ENCODE measurements around the gene NECTIN2.
"Not testable (repeated sequence)": the region's sequence is repeated elsewhere in the genome, so short reads cannot be mapped to it uniquely, and the experiment has no call there.

Gene NECTIN2

DNA sequence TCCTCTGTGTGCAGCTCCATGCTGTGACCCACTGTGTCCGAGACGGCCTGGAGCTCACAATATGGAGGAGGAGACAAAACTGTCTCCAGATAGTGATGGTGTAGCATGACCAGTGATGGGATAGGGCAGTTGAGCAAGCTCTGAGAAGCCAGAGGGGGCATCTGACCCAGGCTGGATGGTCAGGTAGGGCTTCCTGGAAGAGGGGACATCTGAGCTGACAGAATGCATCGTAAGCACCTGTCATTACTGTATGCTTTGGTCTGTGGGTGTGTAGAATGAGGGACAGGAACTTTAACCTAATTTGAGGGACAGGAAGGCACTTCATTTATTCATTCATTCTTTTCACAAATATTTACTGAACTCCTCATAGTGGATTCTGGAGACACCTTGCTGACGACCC, 38.5 kb downstream of the NECTIN2 start:
- H3K27ac Mint-ChIP-seq (ENCODE audit: low read depth), result peak overlapping the region; percentile 32
- H3K4me3 Mint-ChIP-seq, result no peak overlapping the region
- no peaks in the 10 kb centered on the region for H3K9me3 Mint-ChIP-seq
- DNase-seq (ENCODE audit: low spot score in 2 of 2) (no peak), ATAC-seq (replicated peaks; ENCODE audit: extremely low read depth, poor library complexity, severe bottlenecking) (no peak)
- no peaks in the 10 kb centered on the region for H3K36me3 Mint-ChIP-seq (ENCODE audit: insufficient read depth)
- peaks cover 20% of the 10 kb centered on the region for H3K27me3 Mint-ChIP-seq
- H3K4me1 Mint-ChIP-seq, result peaks cover 5% of the 10 kb centered on the region

DNA sequence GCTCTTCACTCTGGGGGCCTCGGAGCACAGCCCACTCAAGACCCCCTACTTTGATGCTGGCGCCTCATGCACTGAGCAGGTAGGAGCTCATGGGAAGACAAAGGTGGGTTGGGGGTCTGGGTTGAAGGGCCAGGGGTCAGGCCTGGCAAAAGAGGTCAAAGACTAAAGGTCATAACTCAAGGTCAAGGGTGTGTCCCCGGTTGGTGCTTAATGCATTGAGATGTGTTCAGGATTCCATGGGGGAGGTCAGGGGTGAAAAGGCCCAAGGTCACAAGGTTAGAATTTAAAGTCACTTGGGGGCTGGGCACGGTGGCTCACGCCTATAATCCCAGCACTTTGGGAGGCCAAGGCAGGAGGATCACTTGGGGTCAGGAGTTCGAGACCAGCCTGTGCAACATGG, 40.0 kb downstream of the NECTIN2 start:
- H3K27ac Mint-ChIP-seq (ENCODE audit: low read depth), result no peak overlapping the region

DNA sequence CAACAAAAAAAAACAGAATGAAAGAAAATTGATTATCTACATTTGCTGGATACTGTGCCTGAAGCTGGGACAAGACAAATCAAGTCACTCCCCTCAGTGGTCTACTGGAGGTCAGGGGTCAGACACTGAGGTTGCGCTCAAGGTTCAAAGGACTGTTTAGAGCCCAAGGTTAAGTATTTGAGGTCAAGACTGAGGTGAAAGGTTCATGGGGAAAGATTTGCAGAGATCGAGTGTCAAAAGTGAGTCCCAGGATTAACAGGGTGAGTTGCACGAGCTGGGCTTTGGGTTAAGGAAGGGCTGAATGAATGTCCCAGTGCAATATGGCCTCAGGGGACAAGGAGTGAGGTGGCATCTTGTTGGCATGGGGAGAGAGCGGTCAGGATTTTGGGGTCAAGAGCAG, 41.6 kb downstream of the NECTIN2 start:
- Mint-ChIP-seq H3K9me3 (no peaks in the 10 kb centered on the region), H3K27ac (ENCODE audit: low read depth) (no peak overlapping the region), H3K36me3 (ENCODE audit: insufficient read depth) (peaks cover 16% of the 10 kb centered on the region), H3K4me3 (no peak overlapping the region), H3K27me3 (no peaks in the 10 kb centered on the region), H3K4me1 (peaks cover 23% of the 10 kb centered on the region)
- ATAC-seq (replicated peaks; ENCODE audit: extremely low read depth, poor library complexity, severe bottlenecking) (no peak), DNase-seq (ENCODE audit: low spot score in 2 of 2) (no peak)

More for the DNA sequence above, 40.0 kb downstream of the NECTIN2 start:
- ATAC-seq (replicated peaks; ENCODE audit: extremely low read depth, poor library complexity, severe bottlenecking) (no peak), DNase-seq (ENCODE audit: low spot score in 2 of 2) (no peak)
- H3K4me3 Mint-ChIP-seq, result no peak overlapping the region
- peaks cover 11% of the 10 kb centered on the region for H3K4me1 Mint-ChIP-seq
- peaks cover 13% of the 10 kb centered on the region for H3K27me3 Mint-ChIP-seq
- H3K9me3 Mint-ChIP-seq, result no peaks in the 10 kb centered on the region
- peaks cover 10% of the 10 kb centered on the region for H3K36me3 Mint-ChIP-seq (ENCODE audit: insufficient read depth)

DNA sequence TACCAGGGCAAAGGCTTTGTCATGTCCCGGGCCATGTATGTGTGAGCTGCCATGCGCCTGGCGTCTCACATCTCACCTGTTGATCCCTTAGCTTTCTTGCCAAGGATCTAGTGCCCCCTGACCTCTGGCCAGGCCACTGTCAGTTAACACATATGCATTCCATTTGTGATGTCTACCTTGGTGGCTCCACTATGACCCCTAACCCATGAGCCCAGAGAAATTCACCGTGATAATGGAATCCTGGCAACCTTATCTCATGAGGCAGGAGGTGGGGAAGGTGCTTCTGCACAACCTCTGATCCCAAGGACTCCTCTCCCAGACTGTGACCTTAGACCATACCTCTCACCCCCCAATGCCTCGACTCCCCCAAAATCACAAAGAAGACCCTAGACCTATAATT, 42.2 kb downstream of the NECTIN2 start:
- DNase-seq (ENCODE audit: low spot score in 2 of 2); H3K9me3 Mint-ChIP-seq; H3K27me3 Mint-ChIP-seq; H3K4me3 Mint-ChIP-seq; H3K27ac Mint-ChIP-seq (ENCODE audit: low read depth); ATAC-seq (replicated peaks; ENCODE audit: extremely low read depth, poor library complexity, severe bottlenecking): not testable (repeated sequence)
- peaks cover 28% of the 10 kb centered on the region for H3K4me1 Mint-ChIP-seq
- peaks cover 18% of the 10 kb centered on the region for H3K36me3 Mint-ChIP-seq (ENCODE audit: insufficient read depth)

DNA sequence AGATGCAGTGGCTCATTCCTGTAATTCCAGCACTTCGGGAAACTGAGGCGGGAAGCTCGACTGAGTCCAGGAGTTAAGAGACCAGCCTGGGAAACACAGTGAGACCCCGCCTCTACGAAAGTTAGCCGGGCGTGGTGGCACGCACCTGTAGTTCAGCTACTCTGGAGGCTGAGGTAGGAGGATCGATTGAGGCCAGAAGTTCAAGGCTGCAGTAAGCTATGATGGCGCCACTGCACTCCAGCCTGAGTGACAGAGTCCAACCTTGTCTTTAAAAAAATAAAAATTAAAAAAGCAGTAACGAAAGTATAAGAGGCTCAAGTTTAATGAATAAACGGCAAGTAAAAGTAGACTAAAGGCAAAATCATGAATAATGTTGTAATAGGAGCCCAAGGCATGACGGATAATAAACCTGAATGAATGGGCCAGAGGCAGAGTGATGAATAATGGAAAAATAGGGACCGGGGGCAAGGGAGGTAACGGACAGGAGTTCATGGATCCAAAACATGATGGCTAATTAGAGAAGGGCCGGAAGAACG, 43.8 kb downstream of the NECTIN2 start:
- Mint-ChIP-seq H3K4me1 (peaks cover 33% of the 10 kb centered on the region), H3K36me3 (ENCODE audit: insufficient read depth) (peaks cover 23% of the 10 kb centered on the region), H3K4me3 (peak overlapping the region; percentile 77)

DNA sequence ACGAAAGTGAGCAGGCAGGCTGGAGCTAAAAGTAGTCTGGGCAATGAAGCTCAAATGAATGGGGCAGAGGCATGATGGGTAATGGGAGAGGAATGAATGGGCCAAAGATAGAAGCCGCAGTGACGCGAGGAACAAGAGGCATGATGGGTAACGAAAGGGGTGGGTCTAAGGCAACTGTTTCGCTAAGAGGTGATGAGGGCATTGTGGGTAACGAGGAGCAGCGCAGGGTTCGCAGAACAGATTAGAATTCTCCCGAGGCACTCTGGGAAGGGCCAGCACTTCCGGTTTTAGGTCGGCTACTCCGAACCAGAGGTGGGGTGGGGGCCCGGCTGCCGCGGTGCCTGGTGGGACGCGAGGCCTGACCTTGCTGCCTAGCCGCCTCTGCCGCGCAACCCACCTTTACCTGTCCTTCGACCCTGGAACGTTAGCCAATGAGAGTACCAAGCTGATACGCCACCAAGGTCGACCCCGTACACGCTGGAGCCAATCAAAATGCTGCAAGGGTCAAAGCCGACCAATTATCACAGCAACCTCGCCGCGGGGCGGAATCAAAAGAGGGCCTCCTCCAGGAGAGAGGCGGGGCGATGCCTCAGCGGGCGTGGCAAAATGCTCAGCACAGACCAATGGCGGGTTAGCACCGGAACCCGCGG, 44.4 kb downstream of the NECTIN2 start:
- H3K27me3 Mint-ChIP-seq, result no peaks in the 10 kb centered on the region
- DNase-seq (ENCODE audit: low spot score in 2 of 2), result peak; percentile 99 to 100
- peak overlapping the region; percentile 76 for H3K27ac Mint-ChIP-seq (ENCODE audit: low read depth)
- peaks cover 28% of the 10 kb centered on the region for H3K36me3 Mint-ChIP-seq (ENCODE audit: insufficient read depth)
- peak; percentile 82 for ATAC-seq (replicated peaks; ENCODE audit: extremely low read depth, poor library complexity, severe bottlenecking)
- peak overlapping the region; percentile 77 for H3K4me3 Mint-ChIP-seq
- H3K4me1 Mint-ChIP-seq, result peaks cover 35% of the 10 kb centered on the region
- H3K9me3 Mint-ChIP-seq, result no peaks in the 10 kb centered on the region

More for the DNA sequence above, 43.8 kb downstream of the NECTIN2 start:
- Mint-ChIP-seq H3K27ac (ENCODE audit: low read depth) (peak overlapping the region; percentile 76), H3K27me3 (no peaks in the 10 kb centered on the region), H3K9me3 (no peaks in the 10 kb centered on the region)
- no peak for ATAC-seq (replicated peaks; ENCODE audit: extremely low read depth, poor library complexity, severe bottlenecking)
- DNase-seq (ENCODE audit: low spot score in 2 of 2), result no peak

DNA sequence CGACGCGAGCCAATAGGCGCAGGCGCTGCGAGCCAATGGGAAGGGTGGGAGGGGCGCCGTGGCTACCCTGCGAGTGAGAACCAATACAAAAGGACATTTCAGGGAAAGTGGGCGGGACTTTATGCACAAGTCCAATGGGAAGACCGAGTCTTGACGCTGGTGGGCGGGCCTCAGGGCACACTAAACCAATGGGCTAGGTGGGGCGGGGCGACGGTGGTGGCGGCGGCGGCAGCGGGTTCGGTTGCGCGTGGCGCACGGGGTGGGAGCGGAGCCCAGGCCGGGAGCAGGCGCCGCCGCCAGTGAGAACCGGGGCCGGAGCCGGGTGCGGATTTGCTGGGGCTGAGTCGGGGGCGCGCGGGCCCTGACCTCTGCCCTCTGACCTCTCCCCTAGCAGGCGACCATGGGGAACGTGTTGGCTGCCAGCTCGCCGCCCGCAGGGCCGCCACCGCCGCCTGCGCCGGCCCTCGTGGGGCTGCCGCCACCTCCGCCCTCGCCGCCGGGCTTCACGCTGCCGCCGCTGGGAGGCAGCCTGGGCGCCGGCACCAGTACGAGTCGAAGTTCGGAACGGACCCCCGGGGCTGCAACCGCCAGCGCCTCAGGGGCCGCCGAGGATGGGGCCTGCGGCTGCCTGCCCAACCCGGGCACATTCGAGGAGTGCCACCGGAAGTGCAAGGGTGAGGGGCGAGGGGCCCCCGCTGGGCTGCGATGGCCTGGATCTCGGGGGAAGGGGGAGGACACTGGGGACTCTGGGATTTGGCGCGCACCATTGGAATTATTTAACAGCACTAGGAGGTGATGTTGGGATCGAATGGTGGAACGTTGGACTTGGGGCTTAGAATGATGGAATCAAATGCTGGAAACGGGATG, 45.2 kb downstream of the NECTIN2 start, which contains the start of gene TOMM40:
TSS of gene TOMM40 (plus strand) at position 239 of the 867 bp plus-strand sequence. CDS start at position 401, 162 bp downstream.
- peak within 1 kb of the TSS; percentile 77 for H3K4me3 Mint-ChIP-seq
- H3K36me3 Mint-ChIP-seq (ENCODE audit: insufficient read depth), result peaks cover 29% of the 10 kb centered on the region
- H3K27ac Mint-ChIP-seq (ENCODE audit: low read depth), result peak within 1 kb of the TSS; percentile 76
- ATAC-seq (replicated peaks; ENCODE audit: extremely low read depth, poor library complexity, severe bottlenecking), result no peak
- peak in 1 of 2 donors; percentile 94 for DNase-seq (ENCODE audit: low spot score in 2 of 2)
- no peaks in the 10 kb centered on the region for H3K27me3 Mint-ChIP-seq
- H3K9me3 Mint-ChIP-seq, result no peaks in the 10 kb centered on the region
- peaks cover 35% of the 10 kb centered on the region for H3K4me1 Mint-ChIP-seq

DNA sequence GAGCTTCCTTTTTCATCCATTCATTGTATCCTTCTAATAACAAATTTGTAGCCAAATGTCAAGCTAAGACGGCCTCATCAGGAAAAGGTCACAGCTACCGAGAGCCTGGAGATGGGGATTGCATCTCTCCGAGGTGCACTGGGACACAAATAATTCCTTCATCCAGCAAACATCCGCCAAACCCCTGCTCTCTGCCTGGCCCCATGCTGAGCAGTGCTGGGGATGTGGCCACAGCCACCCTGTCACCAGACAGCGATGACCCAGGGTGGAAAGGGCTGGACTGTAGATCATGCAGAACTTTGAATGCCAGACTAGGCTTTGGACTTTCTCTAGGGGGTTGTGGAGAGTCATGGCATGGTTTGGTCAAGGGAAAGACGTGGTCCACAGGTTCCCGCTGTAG, 46.8 kb downstream of the NECTIN2 start:
- Mint-ChIP-seq H3K36me3 (ENCODE audit: insufficient read depth) (peaks cover 37% of the 10 kb centered on the region), H3K27me3 (no peaks in the 10 kb centered on the region), H3K4me3 (peak overlapping the region; percentile 77), H3K4me1 (peaks cover 35% of the 10 kb centered on the region), H3K27ac (ENCODE audit: low read depth) (peak overlapping the region; percentile 5), H3K9me3 (no peaks in the 10 kb centered on the region)
- ATAC-seq (replicated peaks; ENCODE audit: extremely low read depth, poor library complexity, severe bottlenecking) (no peak), DNase-seq (ENCODE audit: low spot score in 2 of 2) (no peak)

DNA sequence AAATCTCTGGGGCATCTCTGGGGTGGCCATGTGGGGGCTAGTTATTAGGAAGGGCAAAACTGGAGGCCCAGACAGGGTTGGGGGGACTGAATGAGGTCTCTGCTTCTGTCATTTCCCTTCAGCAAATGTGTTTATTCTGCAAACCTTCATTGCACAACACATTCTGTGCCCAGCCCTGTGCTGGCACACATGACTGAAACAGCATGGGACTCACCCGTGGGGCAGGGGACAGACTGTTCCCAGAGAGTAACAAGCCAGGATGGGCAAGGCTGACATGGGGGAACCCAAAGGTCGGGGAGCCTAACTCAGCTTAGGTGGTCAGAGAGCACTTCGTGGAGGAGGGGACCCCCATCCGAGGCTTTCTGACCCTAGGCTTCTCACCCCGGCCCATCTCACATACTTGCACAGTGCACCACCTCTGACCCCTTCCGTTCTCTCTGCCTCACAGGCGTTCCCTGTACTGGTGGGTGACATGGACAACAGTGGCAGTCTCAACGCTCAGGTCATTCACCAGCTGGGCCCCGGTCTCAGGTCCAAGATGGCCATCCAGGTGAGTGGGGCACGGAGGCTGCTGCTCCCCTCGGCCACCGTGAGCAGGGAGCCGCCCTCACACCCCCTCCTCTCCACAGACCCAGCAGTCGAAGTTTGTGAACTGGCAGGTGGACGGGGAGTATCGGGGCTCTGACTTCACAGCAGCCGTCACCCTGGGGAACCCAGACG, 47.4 kb downstream of the NECTIN2 start:
- peak overlapping the region; percentile 5 for H3K27ac Mint-ChIP-seq (ENCODE audit: low read depth)
- H3K27me3 Mint-ChIP-seq, result no peaks in the 10 kb centered on the region
- H3K9me3 Mint-ChIP-seq, result no peaks in the 10 kb centered on the region
- ATAC-seq (replicated peaks; ENCODE audit: extremely low read depth, poor library complexity, severe bottlenecking) (no peak), DNase-seq (ENCODE audit: low spot score in 2 of 2) (no peak)
- H3K36me3 Mint-ChIP-seq (ENCODE audit: insufficient read depth), result peaks cover 39% of the 10 kb centered on the region
- peak overlapping the region; percentile 77 for H3K4me3 Mint-ChIP-seq
- H3K4me1 Mint-ChIP-seq, result peaks cover 35% of the 10 kb centered on the region

DNA sequence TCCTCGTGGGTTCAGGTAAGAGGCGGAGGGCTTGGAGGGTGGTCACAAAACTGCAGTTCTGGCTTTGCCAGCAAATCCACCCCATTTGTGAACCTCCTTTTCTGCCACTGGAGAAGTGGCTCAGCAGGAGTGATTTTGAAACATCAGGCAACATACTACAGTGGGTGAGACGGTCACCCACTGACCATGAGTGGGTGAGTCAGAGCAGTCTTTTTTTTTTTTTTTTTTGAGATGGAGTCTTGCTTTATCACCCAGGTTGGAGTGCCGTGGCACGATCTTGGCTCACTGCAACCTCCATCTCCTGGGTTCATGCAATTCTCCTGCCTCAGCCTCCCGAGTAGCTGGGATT, 47.9 kb downstream of the NECTIN2 start:
- ATAC-seq (replicated peaks; ENCODE audit: extremely low read depth, poor library complexity, severe bottlenecking) (no peak), DNase-seq (ENCODE audit: low spot score in 2 of 2) (no peak)
- Mint-ChIP-seq H3K27ac (ENCODE audit: low read depth) (no peak overlapping the region), H3K9me3 (no peaks in the 10 kb centered on the region), H3K4me3 (no peak overlapping the region), H3K4me1 (peaks cover 33% of the 10 kb centered on the region), H3K36me3 (ENCODE audit: insufficient read depth) (peaks cover 39% of the 10 kb centered on the region), H3K27me3 (no peaks in the 10 kb centered on the region)

DNA sequence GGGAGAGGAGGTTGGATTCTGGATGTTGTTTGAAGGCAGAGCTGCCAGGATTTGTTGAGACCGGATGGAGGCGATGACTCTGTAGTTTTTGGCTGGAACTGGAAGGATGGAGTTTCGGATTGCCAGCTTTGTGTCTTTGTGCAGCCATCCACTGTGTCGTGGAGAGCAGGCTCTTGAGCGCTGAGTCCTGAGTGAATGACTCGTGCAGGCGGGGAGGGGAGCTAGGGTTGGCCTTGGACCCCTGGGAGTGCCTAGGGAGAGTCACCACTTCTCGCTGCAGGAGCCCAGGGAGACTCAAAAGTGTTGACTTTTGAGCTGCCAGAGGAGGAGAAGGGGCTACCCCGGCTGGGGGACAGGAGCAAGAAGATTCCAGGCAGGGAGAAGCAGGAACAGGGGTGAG, 48.8 kb downstream of the NECTIN2 start:
- peaks cover 40% of the 10 kb centered on the region for H3K36me3 Mint-ChIP-seq (ENCODE audit: insufficient read depth)
- H3K4me1 Mint-ChIP-seq, result peaks cover 29% of the 10 kb centered on the region
- H3K27me3 Mint-ChIP-seq, result no peaks in the 10 kb centered on the region
- no peak overlapping the region for H3K4me3 Mint-ChIP-seq
- H3K27ac Mint-ChIP-seq (ENCODE audit: low read depth), result no peak overlapping the region
- no peak for ATAC-seq (replicated peaks; ENCODE audit: extremely low read depth, poor library complexity, severe bottlenecking)
- DNase-seq (ENCODE audit: low spot score in 2 of 2), result no peak
- no peaks in the 10 kb centered on the region for H3K9me3 Mint-ChIP-seq

DNA sequence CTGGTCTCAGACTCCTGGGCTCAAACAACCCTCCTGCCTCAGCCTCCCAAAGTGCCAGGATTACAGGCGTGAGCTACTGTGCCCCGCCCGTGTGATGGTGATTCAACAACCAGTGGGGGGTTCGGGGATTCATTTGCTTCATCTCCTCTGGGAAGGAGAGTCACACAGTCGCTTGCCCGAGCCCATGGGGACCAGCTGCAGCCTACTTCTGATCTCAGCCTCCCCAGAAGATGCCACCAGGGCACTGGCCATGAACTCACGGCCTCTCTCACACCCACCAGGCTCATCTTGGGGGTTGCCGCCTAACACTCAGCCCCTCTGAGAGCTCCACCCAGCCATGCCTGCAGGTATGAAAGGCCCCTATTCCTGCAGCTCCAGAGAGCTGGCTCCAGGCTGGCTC, 51.7 kb downstream of the NECTIN2 start:
- Mint-ChIP-seq H3K9me3 (no peaks in the 10 kb centered on the region), H3K36me3 (ENCODE audit: insufficient read depth) (peaks cover 33% of the 10 kb centered on the region), H3K27ac (ENCODE audit: low read depth) (no peak overlapping the region), H3K4me1 (peaks cover 10% of the 10 kb centered on the region), H3K27me3 (no peaks in the 10 kb centered on the region), H3K4me3 (no peak overlapping the region)
- DNase-seq (ENCODE audit: low spot score in 2 of 2) (no peak), ATAC-seq (replicated peaks; ENCODE audit: extremely low read depth, poor library complexity, severe bottlenecking) (no peak)
